GM21360 (cell line): ENCODE data around the gene PPP1R27.

Experiments
- ATAC-seq: cut with Tn5 transposase; IDR thresholded peaks from one replicate; pipeline ENCODE4 v1.9.1; 2021; ENCODE audit warnings: mild to moderate bottlenecking, moderate library complexity; ENCODE audit not compliant: unreplicated experiment

Gene PPP1R27, protein sequence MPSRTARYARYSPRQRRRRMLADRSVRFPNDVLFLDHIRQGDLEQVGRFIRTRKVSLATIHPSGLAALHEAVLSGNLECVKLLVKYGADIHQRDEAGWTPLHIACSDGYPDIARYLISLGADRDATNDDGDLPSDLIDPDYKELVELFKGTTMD

DNA sequence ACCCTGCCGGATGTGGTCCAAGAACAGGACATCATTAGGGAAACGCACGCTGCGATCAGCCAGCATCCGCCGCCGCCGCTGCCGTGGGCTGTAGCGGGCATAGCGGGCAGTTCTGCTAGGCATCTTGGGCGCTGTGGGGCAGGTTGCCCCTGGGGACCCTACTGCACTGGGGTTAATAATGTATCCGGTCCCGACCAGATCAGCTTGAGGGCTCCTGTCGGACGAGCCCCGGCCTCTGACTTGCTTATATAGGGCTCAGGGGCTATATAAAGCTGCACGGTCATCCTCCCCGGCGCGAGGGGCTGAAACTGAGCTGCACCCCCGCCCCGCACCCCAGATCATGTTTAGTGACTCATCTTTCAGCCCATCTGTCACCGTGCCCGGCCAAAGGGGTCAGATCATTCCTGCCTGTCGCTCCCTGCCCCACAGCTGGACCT is at the start of gene PPP1R27:
Gene PPP1R27, minus strand, starts transcription at position 220 of the 437 bp plus-strand sequence. Its CDS starts 97 bp downstream, at position 123.
- no peak for ATAC-seq

DNA sequence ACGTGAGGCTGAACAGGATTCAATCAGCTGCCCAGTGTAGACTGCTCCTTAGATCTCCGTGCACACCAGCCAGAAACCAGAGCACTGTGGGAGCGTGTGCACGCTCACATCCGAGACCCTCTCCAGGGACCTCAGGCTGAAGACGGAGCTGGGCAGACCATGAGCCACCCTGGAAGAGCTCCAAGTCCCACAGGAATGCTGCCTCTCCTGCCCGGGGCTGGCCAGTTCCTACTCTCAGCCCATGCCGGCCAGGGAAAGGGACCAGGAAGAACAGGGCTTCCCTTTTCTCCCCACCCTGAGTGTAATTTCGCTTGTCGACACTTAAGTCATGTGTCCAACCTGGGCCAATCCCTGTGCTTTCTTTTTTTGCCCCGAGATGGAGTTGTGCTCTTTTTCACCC is 49.7 kb upstream of the PPP1R27 start:
- ATAC-seq: no peak

DNA sequence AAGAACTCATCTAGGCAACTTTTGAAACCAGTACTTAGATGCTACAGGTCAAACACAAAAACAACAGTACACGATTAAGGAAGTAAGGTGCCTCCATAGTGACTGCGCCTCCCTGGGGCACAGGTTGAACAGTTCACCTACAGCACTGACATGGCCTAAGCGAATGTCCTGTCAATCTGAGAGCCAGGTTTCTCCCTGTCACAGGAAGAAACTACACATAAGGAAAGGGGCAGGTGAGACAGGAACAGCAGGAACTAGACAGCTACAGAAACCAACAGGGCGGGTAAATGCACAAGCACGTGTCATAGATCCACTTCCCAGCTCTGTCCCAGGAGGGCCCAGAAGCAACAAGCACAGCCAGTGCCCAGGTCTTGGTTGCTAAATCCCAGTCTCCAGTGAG is 44.3 kb upstream of the PPP1R27 start:
- no peak for ATAC-seq

DNA sequence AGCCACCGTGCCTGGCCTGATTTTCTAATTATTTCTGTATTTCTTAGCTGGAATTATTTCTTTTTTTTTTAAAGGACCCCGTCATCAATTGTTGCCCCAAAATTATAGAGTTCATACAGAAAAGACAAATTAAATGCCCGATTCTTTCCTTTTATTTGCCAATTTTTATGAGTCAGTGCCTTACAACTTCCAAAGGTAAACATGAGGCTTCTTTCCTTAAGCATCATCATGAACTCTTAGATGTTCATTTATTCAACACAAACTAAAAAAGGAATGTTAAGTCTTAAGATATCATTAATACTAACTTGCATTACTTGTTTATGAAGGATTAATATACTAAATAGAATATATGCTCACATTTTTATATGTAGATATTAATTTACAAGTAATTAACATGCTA is 43.4 kb upstream of the PPP1R27 start:
- no peak for ATAC-seq

DNA sequence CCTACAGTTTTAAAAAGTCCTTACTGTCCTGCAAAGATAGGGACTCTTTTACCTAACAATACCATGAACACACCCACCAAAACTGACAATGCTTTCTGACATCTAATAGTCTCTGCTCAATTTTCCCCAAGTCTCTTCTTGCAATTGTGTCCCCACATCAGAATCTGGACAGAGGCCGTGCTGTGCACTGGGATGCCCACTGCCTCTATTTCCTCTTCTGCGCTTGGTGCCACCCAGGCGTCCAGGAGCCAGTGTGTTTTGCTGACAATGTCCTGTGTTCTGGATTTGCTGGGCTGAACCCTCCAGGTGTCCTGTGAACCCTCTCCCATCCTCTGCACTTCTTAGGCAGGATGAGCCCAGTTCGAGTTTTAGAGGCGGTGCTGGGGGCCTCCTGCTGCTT is 42.7 kb upstream of the PPP1R27 start:
- ATAC-seq: no peak

DNA sequence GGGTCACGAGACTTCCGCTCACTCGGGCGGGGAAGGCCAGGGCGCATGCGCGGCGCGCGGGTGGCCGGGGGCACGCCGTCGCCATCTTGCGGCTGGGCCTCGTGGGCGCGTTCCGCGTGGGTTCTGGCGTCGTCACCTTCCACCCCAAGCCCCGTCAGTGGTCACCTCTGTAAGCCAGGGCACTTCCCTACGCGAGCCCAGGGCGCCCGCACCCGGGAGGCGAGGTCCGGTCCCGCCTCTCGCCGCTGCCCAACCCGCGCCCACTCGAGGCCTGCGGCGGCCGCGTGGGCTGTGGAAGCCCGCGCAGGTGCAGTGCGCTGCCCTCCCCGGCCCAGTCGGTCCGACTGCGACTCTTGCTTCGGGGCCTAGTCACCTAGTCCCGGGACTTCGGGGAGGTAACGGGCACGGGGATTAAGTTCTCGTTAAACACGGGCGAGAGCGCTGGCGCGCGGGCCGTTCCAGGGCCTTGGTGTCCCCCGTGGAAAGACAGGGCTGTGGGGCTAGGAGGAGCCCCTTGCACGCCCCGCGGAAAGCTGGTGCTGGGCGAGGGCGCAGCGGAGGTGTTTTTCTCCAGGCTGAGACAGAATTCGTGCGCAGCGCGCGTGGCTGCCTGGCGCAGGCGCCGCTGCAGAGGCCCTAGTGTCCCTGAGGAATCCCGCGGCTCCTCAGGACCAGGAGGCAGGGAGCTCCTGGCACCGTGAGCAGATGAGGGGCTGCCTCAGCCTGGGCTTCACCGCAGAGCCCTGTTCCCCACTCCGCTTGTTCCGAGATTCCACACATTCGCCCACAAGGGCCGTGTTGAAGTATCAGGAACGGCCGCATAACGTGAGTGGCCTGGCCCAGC is 36.8 kb upstream of the PPP1R27 start:
- no peak for ATAC-seq

DNA sequence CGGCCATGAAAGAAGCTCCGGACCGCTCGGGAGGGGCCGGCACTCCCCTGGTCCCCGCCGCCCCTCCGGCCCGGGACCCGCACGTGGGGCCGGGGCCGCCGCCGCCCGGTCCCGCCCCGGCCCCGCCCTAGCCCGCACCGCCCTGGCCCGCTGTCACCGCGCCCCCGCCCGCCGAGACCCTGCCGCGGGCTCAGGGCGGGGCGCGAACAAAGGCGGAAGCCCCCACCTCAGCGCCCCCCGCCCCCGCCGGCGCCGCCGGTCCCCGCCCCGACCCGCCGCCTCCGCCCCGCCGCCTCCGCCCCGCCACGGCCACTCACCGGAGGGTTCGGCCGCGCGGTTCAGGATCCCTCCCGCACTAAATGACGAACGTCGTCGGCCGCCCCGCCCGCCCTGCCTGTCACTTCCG is 36.1 kb upstream of the PPP1R27 start, which contains the start of gene ARHGDIA:
Gene ARHGDIA, minus strand, starts transcription at position 357 of the 406 bp plus-strand sequence. CDS start 1,407 bp downstream, outside the sequence.
- ATAC-seq: no peak

DNA sequence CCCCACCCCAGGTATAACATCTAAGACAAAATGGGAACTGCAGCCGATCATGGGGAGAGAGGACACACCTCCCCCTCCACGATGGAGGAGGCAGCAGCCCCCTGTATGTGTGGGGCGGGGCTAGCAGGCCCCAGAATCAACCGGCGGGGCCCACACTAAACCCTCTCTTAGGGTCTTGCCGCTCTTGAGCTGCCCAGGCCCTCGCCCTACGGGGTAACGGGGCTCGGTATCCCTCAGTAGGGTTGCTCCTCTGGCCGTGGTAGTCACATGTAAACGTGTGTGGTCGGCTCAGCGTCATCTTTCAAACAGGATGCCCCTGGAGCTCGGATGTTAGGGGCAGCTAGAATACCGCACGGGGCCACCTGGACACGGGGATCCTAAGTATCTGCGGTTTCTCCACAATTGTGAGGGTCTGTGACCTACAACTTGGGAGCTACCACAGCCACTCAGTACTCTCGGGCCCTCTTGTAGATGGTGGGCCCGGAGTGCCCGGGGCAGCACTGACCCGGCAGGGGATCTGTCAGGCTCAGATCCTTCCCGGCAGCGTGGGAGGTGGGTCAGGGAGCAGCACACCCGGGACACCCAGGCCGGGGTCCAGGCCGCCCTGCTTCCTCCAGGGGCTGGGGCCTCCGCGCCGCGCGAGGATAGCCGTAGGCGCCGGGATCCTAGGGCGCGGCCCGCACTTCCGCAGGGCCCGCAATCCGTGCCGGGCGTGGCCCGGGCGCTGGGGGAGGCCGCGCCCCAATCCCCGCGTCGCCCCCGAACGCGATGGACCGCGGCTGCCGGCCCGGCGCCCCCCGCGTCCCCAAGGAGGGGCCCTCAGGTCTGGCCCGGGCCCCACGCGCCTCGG is 35.5 kb upstream of the PPP1R27 start:
- no peak for ATAC-seq

DNA sequence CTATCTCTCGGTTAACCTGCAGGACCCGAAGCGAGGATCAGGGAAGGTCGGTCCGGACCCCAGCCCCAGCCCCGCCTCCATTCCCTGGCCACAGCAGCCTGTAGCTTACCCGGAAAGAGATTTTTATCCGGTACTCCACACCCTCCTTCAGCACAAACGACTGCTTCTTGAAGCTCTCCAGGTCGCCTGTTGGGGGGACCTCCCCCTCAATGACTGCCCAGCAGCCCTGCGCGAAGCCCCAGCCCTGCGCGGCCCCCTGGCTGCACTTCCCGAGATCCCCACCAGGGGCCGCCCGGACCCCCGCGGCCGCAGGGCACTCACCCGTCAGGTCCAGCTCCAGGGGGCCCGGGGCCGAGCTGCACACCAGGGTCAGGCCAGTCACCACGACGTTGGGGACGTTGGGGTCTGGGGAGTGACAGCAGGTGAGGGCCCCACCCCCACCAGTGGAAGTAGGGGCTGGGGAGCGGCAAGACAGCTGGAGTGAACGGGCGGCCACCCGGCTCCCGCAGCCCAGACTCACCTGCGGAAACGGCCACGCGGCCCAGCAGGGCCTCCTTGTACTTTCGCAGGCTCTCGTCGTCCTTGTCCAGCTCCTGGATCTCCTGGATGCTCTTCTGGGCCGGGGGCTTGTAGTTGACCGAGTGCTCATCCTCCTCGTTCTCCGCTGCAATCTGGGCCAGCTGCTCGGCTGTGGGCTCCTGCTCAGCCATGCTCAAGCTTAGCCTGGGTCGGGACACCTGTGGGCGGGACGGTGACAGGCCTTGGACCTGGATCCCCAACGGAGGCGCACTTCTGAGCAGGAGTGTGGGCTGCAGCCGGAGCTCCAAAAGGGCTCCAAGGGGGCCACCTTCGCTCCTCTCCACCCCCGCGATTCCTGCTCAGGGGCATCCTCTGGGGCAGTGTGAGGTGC is 34.6 kb upstream of the PPP1R27 start:
- no peak for ATAC-seq

DNA sequence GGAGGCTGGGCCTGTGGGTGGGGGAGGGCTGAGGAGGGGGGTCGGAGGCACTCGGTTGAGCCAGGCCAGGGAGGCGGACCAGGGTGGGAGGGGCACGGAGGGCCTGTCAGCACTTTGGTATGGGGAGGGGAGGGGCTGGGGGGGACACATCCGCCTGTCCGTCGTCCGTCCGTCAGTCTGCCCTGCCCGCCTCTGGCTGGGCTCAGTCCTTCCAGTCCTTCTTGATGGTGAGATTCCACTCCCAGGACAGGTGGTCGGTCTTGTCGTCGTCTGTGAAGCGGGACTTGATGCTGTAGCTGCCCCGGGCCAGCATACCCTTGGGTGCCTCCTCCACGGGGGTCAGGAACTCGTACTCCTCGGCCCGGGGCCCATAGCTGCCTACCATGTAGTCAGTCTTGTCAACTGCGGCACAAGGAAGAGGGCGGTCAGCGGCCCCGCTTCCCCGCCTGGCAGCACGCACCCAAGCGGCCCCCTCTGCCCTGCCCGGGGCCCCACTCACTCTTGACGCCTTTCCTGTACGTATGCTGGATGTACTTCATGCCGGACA is 33.9 kb upstream of the PPP1R27 start:
- ATAC-seq: no peak

DNA sequence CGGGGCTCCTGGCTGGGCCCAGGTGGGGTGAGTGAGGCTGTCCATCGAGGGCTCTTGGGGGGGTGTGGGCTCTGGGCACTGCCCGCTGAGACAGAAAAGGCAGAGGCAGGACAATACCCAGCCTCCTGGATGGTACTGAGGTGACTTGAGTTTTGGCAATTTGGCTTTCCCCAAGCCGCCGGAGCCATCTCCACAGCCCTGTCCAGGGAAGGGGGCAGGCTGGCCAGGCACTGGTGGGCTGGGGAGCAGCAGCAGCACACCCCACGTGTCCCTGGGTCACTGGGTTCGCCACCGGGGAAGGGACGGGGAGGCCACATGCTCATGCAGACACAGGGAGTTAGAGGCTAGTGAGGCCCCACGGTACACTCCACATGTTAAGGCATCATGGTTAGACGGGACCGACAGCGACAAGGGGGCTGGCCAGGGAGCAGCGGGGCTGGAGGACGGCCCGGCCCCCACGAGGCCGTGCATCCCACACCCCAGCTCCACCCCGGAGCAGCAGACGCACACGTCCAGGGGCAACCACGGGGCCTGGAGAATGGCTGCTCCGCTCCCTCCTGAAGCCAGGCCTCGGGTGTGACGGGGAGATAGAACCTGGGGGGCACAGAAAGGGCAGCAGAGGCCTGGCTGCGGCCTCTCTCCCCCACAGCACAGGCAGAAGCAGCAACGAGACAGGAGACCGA is 33.3 kb upstream of the PPP1R27 start:
- no peak for ATAC-seq

DNA sequence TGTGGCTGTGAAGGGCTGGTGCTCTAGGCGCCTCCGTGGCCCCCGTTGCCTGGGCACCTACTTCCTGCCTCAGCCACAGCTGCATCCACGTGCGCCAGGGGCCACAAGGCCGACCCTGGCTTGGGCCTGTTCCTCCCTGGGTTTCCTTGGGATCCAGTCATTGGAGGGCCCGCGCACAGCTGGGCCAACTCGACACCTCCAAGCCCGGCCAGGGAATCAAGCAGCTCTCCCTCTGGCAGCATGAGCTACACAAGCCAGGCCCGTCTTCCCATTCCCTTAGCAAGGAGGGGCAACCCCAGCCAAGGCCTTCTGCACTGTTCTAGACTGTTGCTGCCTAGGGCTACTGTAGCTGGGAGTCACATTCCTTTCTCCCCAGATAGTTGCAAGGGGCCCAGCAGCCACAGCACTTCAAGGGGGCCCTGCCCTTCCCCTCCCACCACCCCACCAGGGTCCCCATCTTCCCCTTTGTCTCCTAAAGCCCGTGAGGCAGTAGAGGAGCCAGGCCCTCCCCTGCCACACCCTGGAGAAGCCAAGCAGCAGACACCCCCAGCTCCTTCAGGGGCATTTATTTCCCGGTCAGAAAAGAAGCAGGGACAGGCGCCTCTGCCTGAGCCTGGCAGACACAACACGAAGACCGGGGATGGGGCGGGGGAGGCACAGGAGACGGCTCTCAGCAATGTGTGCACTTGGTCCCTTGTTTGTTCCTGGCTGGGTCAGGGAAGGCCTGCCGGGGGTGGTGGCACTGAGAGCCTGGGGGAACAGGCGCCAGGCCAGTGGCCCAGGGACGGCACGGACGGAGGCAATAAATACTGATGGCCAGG is 32.5 kb upstream of the PPP1R27 start:
- ATAC-seq: no peak

DNA sequence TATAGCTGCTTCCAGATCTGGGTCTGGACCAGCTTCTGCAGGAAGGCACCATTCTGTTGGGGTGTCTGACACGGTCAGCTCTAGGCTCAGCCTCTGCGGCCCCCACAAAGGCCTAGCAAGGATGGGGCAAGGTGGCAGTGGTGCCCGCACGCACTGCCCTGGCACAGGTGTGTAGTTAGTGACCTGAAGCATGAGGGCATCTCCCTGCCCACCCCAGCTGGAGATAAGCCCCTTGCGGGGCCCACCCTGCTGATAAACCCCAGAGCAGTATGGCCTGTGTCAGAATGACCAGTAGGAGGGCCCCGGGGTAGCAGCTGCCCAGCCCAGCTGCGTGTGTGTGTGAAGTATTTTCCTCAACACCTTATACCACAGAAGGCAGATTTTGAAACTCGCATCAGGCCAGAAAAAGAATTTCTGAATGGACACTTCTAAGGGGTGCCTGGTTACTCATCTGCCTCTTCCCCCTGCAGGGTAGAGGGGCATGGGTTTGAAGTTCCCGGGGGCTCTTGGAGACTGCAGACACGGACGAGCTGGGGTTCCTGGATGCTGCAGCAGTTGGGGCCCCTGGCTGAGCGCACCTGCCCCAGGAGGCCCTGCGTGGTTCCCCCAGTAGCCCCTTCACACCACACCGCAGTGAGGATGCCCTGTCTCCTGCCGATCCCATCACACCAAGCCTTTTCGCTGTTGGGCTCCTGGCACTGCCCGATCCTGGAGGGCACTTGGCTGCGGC is 31.8 kb upstream of the PPP1R27 start:
- ATAC-seq: no peak

DNA sequence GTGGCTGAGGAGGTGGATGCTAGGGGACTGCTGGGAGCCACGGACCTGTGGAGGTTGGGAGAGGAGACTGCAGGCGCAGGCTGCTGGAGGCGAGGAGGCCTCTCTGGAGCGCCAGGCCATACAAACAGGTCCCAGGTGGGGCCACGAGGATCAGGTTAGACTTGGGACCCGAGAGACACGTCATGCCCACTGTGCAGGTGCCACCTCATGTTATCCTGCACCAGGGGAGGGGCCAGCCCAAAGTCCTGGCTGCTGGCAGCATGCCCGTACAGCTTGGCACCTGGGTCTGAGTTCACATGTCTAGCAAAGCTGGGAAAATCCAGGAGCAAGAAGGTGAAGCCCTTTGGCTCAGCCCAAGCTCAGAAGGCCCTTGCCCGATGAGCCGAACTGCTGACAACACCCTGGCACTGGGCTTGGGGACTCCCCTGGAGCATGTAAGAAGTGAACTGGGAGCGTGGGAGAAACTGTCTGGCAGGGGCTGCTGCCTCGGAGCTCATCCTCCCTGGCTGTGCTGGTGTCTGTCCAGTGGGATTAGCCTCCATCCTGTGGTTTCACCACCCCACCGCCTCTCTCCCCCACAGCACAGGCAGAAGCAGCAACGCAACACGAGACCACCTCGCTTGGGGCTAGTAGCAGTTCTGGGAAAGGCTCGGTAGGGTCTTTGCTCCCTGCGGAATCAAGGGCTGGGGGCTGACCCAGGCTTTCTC is 31.0 kb upstream of the PPP1R27 start:
- ATAC-seq: no peak

DNA sequence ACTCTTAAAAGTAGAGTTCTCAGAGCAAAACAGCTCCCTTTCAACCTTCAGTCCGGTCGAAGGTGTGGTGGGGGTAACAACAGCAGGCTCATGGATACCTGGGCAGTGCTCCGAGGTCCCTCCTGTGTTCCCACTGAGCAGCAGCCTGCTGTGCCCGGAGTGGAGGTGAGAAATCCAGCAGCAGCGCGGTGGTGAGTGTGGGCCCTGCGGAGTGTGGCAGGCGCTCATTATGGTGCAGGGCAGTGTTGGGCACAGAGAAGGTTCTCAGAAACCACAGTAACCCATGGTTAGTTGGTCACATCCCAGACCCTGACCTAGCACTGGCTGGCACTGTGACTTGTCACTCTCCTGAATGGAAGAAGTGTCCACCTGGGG is 30.5 kb upstream of the PPP1R27 start:
- ATAC-seq: no peak

DNA sequence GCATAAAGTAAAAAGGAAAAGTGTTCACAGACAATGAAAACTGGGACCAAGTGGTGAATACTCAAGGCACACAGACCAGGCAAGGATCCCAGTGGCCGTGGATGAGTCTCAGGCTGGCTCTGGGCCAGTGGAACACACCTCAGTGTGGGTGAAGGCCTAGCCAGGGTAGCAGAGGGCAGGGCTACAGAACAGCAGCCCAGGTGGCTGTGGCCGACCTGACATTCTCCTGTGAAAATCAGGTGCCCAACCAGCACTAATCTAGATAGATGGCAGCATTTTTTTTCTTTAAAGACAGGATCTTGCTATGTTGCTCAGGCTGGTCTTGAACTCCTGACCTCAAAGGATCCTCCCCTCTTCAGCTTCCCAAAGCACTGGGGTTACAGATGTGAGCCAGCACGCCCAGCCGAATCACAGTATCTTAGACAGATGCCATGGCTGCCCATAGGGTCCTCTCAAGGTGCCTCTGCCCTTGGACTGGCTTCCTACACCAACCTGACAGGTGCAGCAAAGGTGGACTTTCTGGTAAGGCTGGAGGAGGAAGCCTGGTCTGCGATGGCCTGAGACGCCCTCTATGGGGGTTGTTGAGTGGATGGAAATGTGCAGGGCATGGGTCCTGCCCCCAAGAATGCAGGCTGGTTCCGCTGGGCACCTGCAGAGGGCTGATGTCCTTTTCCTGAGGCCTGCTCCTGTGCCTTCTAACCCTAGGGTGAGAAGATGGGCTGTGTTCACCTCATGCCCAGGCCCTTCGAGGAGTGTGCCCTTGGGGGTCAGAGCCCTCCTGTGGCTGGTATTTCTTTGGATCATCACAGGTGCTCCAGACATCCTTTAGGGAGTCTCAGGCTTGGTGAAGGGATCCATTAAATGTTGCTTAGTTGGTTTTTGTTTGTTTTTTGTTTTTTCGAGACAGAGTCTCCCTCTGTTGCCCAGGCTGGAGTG is 29.3 kb upstream of the PPP1R27 start:
- no peak for ATAC-seq
